HUES64 (cell line): ENCODE results near the gene PLCL1.

Experiments
- H3K27ac ChIP-seq: 2 replicates; pipeline ENCODE4 v1.7.0; 2013; ENCODE audit warnings: low read depth, low read length, inconsistent platforms
- H3K27me3 ChIP-seq: 2 replicates; pipeline ENCODE4 v1.6.1; 2013; ENCODE audit warnings: mild to moderate bottlenecking, low read length; ENCODE audit not compliant: insufficient read depth
- H3K36me3 ChIP-seq: 2 replicates; pipeline ENCODE4 v1.6.1; 2013; ENCODE audit warnings: mild to moderate bottlenecking, low read length; ENCODE audit not compliant: insufficient read depth
- H3K4me1 ChIP-seq: 2 replicates; pipeline ENCODE4 v1.6.1; 2013; ENCODE audit warnings: mild to moderate bottlenecking, low read length, moderate library complexity; ENCODE audit not compliant: insufficient read depth
- H3K4me3 ChIP-seq: 2 replicates; pipeline ENCODE4 v1.5.1; 2013; ENCODE audit warnings: mild to moderate bottlenecking, low read length, moderate library complexity
- H3K9ac ChIP-seq: 2 replicates; pipeline ENCODE4 v1.6.1; 2013; ENCODE audit warnings: mild to moderate bottlenecking, low read depth, low read length
- H3K9me3 ChIP-seq: 2 replicates; pipeline ENCODE4 v1.6.1; 2013; ENCODE audit warnings: low read depth, low read length; ENCODE audit not compliant: insufficient read depth
- WGBS: fragments of 150-250, 120-280 bp; methylation state at CpG from one replicate; pipeline ENCODE4 v1.1.7; 2013; ENCODE audit warnings: missing lambda C conversion rate; 5-methylcytosine and 5-hydroxymethylcytosine counted together

PLCL1 gene

DNA sequence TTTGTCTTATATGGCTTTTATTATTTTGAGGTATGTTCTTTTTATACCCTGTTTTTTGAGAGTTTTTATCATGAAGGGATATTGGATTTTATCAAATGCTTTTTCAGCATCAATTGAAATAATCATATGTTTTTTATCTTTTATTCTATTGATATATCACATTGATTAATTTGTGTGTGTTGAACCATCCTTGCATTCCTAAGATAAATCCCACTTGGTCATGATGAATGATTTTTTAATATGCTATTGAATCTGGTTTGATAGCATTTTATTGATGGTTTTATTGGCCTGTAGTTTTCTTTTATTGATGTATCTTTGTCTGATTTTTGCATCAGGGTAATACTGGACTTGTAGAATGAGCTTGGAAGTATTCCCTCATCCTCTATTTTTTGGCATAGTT lies 160.3 kb downstream of the PLCL1 start:
- Histone ChIP-seq H3K36me3 (no peaks in the 10 kb centered on the region), H3K27ac (no peak overlapping the region), H3K9me3 (no peaks in the 10 kb centered on the region; the same call in 1 of the 2 replicates), H3K9ac (no peak overlapping the region), H3K4me3 (no peak overlapping the region), H3K27me3 (no peaks in the 10 kb centered on the region), H3K4me1 (no peaks in the 10 kb centered on the region)

DNA sequence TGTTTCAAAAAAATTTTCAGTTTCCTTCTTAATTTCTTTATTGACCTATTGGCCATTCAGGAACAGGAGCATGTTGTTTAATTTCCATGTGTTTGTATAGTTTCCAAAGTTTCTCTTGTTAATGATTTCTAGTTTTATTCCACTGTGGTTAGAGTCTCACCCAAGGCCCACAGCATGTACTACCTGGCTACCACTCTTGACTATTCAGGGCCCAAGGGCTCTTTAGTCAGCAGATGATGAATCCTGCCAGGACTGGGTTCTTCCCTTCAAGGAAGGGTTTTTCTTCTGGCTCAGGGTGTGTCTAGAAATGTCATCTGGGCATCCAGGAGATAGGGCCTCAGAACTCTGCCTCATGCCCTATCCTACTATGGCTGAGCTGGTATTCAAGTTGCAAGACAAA lies 161.4 kb downstream of the PLCL1 start:
- Histone ChIP-seq H3K4me3 (no peak overlapping the region), H3K27me3 (no peaks in the 10 kb centered on the region), H3K9ac (no peak overlapping the region), H3K9me3 (no peaks in the 10 kb centered on the region; the same call in 1 of the 2 replicates), H3K4me1 (no peaks in the 10 kb centered on the region), H3K27ac (no peak overlapping the region), H3K36me3 (no peaks in the 10 kb centered on the region)

DNA sequence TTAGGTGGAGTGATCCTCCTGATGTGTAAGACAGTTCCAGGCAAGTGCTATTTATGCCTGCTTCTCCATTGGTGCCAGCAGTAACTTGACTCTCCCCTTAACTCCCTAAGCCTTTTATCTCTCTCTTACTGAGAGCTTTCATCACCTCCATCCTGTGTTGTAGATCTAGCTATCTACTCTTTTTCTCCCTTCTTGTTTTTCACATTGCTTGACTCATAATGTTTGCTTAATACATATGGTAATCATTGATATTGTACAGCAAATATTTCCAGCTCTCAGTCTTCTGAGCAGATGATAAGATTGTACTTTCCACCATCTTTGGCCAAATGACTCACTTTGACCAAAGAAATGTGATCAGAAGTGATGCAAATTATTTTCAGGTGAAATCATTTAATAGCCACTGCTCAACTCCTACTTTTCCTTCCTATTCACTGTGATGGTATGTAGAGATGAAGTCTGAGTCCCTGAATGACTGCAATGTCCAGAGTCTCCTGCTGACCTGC lies 165.0 kb downstream of the PLCL1 start:
- H3K4me3 ChIP-seq, result no peak overlapping the region
- no peak overlapping the region for H3K9ac ChIP-seq
- H3K4me1 ChIP-seq, result no peaks in the 10 kb centered on the region
- H3K9me3 ChIP-seq, result no peaks in the 10 kb centered on the region; the same call in 1 of the 2 replicates
- H3K27me3 ChIP-seq, result no peaks in the 10 kb centered on the region
- H3K27ac ChIP-seq, result no peak overlapping the region
- H3K36me3 ChIP-seq, result no peaks in the 10 kb centered on the region

DNA sequence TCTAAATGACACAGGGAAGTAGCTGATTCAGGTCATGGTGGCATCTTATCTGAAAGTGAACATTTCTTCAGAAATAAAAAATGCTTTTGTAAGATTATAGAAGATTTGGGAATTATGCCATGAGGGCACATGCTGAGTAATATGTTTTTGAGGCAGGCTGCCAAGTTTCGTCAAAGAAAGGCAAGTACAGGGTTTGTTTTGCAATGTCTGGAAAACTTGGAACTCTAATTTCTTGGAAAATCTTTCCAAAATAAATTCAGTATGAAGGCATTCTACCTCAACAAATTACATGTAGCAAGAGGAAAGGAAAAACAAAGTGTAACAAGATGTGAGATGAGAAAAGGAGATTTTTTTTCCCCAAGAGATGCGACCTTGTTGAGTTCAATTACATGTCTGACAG lies 167.7 kb downstream of the PLCL1 start:
- 95% methylated on average over 2 of the region's 2 CpGs for WGBS
- H3K27me3 ChIP-seq, result no peaks in the 10 kb centered on the region
- no peak overlapping the region for H3K27ac ChIP-seq
- no peaks in the 10 kb centered on the region for H3K9me3 ChIP-seq
- H3K36me3 ChIP-seq, result no peaks in the 10 kb centered on the region
- no peaks in the 10 kb centered on the region for H3K4me1 ChIP-seq
- no peak overlapping the region for H3K4me3 ChIP-seq
- no peak overlapping the region for H3K9ac ChIP-seq

DNA sequence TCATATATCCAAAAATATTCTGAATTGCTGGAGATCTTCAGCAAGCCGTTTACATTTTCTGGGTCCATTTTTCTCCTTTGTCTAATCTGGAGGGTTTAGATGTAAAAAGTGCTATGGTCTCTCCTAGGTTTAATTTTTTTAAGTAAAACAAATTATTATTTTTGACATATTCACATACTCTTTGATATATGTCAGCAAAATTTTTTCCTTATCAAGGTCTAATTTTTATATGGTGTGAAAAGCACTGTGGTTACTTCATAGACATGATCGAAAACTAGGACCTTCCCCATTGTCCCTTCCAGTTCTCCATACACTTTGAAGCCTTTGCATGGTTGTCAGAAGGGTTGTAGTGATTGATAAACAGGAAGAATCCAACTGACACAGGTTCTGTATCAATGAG lies 168.2 kb downstream of the PLCL1 start:
- Histone ChIP-seq H3K4me3 (no peak overlapping the region), H3K4me1 (no peaks in the 10 kb centered on the region), H3K27me3 (no peaks in the 10 kb centered on the region), H3K9ac (no peak overlapping the region), H3K9me3 (no peaks in the 10 kb centered on the region), H3K27ac (no peak overlapping the region), H3K36me3 (no peaks in the 10 kb centered on the region)
- WGBS, result 100% methylated on average over 1 of the region's 2 CpGs

DNA sequence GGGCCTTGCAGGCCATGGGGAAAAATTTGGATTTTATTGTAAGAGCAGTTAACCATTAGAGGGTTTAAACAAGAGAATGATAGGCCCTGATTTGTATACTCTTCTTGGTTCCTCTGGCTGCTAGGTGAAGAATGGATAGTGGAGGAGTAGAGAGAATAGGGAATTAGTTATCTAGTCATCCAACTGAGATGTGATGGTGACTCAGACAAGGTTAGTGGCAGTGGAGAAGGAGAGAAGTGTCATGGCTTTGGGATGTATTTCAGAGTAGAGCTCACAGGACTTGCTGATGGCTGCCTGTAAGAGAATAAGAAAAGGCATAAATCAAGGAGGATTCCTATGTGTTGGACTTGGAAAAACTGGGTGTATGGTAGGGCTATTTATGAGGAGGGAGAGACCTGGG lies 169.4 kb downstream of the PLCL1 start:
- Histone ChIP-seq H3K36me3 (no peaks in the 10 kb centered on the region), H3K9me3 (no peaks in the 10 kb centered on the region), H3K27me3 (no peaks in the 10 kb centered on the region), H3K4me1 (no peaks in the 10 kb centered on the region), H3K4me3 (no peak overlapping the region), H3K9ac (no peak overlapping the region), H3K27ac (no peak overlapping the region)

DNA sequence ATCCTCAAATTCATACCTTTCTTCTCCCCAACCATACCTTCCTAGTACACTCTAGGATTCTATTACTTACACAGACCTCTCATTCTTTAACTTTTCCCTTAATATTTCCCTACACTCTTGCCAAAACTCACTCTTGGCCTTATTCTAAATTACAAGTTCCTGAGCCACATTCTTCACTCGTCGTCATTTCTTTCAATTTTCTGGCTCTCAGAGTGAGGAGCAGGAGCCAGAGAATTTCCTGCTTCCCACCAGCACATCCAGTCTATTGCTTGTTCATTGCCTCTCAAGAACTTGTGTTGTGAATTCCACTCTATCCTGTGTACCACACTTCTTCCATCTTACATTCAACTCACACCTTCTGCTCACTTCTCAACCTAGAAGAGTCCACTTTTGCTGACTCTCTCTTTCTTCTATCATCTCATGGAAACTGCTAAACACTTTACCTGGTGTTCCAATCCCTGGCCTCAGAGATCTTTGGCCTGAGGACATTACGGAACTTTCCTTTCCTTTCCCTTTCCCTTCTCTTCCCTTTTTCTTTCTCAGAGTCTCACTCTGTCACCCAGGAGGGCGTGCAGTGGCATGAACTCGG lies 171.6 kb downstream of the PLCL1 start:
- Histone ChIP-seq H3K9ac (no peak overlapping the region), H3K27me3 (no peaks in the 10 kb centered on the region), H3K36me3 (no peaks in the 10 kb centered on the region), H3K27ac (no peak overlapping the region), H3K4me3 (no peak overlapping the region), H3K4me1 (no peaks in the 10 kb centered on the region), H3K9me3 (no peaks in the 10 kb centered on the region)
- WGBS, result 92% methylated on average over 5 of the region's 5 CpGs

DNA sequence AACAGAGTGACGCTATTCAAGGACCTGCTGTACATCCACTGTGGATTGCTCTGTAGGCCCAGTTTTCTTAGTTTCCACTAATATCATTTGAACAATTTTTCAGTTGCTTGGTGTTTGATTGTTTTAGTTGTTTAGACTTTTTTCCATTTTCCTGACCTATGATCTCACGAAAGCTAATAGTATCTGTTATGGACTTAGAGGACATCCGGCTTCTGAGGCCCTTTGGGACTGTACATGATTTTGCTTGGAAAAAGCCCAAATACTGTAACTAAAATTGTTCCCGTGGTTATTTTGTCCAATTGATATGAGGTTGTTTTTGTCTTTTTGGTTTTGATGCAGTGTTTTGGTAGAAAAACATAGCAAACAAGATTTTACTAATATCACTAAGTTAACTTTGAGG lies 174.6 kb downstream of the PLCL1 start:
- 95% methylated on average over 4 of the region's 4 CpGs for WGBS
- Histone ChIP-seq H3K4me1 (no peaks in the 10 kb centered on the region), H3K27ac (no peak overlapping the region), H3K4me3 (no peak overlapping the region), H3K36me3 (no peaks in the 10 kb centered on the region), H3K9ac (no peak overlapping the region), H3K9me3 (no peaks in the 10 kb centered on the region), H3K27me3 (no peaks in the 10 kb centered on the region)

DNA sequence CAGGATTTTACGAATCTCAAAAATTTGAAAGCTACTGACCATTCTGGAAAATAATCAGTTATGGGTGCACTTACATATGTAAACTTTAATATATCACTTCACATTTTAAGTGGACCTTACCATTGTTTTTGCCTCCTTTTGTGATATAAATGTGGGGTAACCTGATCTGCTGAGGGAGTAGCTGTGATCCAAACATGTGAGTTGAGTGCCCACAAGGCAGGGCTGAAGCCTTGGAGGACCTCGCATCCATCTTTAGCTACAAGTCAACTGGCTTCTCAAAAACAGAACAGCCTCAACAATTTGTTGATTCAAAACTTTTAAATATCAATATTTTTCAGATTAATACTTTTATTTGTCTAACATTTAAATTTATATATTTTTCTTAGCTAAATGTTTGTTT lies 178.2 kb downstream of the PLCL1 start:
- H3K27me3 ChIP-seq, result no peaks in the 10 kb centered on the region
- WGBS, result 97% methylated on average over 2 of the region's 2 CpGs
- H3K9me3 ChIP-seq, result no peaks in the 10 kb centered on the region
- no peaks in the 10 kb centered on the region for H3K36me3 ChIP-seq
- no peak overlapping the region for H3K4me3 ChIP-seq
- no peak overlapping the region for H3K9ac ChIP-seq
- no peaks in the 10 kb centered on the region for H3K4me1 ChIP-seq
- no peak overlapping the region for H3K27ac ChIP-seq

DNA sequence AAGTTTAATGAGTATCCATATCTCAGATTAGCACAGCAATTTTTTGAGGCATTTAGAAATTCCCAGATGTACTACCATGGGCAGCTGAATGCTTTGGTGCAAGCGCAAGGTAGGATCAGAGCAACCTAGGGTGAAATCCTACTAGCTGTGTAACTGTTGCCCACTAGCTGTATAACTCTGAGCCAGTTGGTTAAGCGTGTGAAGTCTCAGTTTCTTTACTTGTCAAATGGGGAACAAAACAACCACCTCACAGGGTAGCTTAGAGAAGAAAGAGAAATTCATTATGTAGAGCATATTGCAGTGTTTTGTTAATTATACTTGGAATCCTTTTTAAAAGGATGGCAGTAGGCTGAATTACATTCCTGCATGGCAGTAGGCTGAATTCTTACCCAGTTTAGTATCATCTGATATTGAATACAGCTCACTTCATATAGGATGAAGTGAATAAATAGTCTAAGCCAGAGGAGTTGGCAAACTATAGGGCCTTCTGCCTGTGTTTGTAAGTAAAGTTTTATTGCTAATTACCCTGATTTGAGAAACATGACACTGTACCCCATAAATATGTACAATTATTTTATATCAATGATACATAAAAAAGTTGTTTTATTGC lies 180.7 kb downstream of the PLCL1 start:
- H3K4me3 ChIP-seq, result no peak overlapping the region
- H3K9ac ChIP-seq, result no peak overlapping the region
- H3K27me3 ChIP-seq, result no peaks in the 10 kb centered on the region
- no peaks in the 10 kb centered on the region for H3K36me3 ChIP-seq
- WGBS, result 88% methylated on average over 2 of the region's 2 CpGs
- no peaks in the 10 kb centered on the region for H3K9me3 ChIP-seq
- H3K4me1 ChIP-seq, result no peaks in the 10 kb centered on the region
- no peak overlapping the region for H3K27ac ChIP-seq

DNA sequence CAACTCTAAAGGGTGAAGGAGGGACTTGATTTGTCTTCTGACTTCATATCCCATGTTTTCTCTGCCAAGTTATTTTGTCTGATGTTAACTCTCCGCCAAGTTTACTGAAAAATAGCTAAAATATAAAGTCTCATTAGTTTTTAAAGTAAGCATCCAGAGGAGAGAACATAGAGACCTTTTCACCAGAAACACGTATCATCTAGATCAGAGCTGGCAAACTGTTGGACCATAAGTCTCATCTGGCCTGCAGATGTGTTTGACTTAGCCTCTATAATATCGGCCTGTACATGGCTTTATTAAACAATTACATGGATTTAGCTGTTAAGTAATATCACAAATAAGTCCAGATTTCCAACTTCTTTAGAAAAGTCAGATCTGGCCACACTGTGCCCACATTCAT lies 182.6 kb downstream of the PLCL1 start:
- Histone ChIP-seq H3K9me3 (no peaks in the 10 kb centered on the region), H3K36me3 (no peaks in the 10 kb centered on the region), H3K4me1 (no peaks in the 10 kb centered on the region), H3K9ac (no peak overlapping the region), H3K4me3 (no peak overlapping the region), H3K27ac (no peak overlapping the region), H3K27me3 (no peaks in the 10 kb centered on the region)
- 88% methylated on average over 3 of the region's 3 CpGs for WGBS

DNA sequence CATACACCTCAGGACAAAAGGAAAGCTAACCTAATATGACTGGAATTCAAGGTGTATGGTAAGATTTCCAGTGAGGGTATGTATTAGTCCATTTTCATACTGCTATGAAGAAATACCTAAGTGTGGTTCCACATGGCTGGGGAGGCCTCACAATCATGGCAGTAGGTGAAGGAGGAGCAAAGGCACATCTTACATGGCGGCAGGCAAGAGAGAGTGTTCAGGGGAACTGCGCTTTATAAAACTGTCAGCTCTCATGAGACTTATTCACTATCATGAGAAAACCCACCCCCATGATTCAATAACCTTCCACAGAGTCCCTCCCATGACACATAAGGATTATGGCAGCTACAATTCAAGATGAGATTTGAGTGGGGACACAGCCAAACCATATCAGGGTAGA lies 186.0 kb downstream of the PLCL1 start:
- H3K9ac ChIP-seq, result no peak overlapping the region
- no peaks in the 10 kb centered on the region for H3K9me3 ChIP-seq
- H3K27me3 ChIP-seq, result no peaks in the 10 kb centered on the region
- no peaks in the 10 kb centered on the region for H3K4me1 ChIP-seq
- H3K27ac ChIP-seq, result no peak overlapping the region
- H3K4me3 ChIP-seq, result no peak overlapping the region
- no peaks in the 10 kb centered on the region for H3K36me3 ChIP-seq
- 88% methylated on average over 2 of the region's 2 CpGs for WGBS
